HUDEP-2 (cell line): ENCODE measurements around the gene KLRB1.
"Not testable (repeated sequence)": the region's sequence is repeated elsewhere in the genome, so short reads cannot be mapped to it uniquely, and the experiment has no call there.

ENCODE experiments used
- DNase-seq, 76 experiments: peaks; one replicate each; lab custom pipeline; 2025; ENCODE audit not compliant: unreplicated experiment in 76 of 76; lab: John Stamatoyannopoulos, UW

Gene KLRB1

GRCh38 chr12:9562841-9563453, 44.8 kb downstream of the KLRB1 start:
- not testable (repeated sequence) for DNase-seq

GRCh38 chr12:9545489-9545888, 62.2 kb downstream of the KLRB1 start:
- not testable (repeated sequence) for DNase-seq
